ENCODE data around the gene IGSF6. TPM values are rescaled to one million over a fixed set of nuclear protein-coding genes. Genes with fewer than 3 reads are reported as not detected.
"Not testable (repeated sequence)": the region's sequence is repeated elsewhere in the genome, so short reads cannot be mapped to it uniquely, and the experiment has no call there.

Gene IGSF6
- total and polyA plus RNA-seq, 12 donors = 0.55 to 14.5 (median 1.7) TPM

DNA sequence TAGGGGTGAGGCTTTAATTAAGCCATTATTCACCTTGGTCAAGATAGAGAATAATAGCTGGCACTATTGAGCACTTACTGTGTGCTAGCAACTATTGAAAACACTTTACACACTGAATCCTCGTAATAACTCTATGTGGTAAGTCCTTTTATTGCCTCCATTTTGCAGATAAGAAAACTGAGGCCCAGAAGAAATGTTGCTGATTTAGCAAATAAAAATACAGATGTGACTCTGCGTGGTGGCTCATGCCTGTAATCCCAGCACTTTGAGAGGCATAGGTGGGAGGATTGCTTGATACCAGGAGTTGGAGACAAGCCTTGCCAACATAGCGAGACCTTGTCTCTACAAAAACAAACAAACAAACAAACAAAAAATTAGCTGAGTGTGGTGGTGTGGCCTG lies 30.8 kb upstream of the IGSF6 start:
- TF ChIP-seq, protein P1, sequence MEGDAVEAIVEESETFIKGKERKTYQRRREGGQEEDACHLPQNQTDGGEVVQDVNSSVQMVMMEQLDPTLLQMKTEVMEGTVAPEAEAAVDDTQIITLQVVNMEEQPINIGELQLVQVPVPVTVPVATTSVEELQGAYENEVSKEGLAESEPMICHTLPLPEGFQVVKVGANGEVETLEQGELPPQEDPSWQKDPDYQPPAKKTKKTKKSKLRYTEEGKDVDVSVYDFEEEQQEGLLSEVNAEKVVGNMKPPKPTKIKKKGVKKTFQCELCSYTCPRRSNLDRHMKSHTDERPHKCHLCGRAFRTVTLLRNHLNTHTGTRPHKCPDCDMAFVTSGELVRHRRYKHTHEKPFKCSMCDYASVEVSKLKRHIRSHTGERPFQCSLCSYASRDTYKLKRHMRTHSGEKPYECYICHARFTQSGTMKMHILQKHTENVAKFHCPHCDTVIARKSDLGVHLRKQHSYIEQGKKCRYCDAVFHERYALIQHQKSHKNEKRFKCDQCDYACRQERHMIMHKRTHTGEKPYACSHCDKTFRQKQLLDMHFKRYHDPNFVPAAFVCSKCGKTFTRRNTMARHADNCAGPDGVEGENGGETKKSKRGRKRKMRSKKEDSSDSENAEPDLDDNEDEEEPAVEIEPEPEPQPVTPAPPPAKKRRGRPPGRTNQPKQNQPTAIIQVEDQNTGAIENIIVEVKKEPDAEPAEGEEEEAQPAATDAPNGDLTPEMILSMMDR (IDR thresholded peaks at IDR 0.05) = no peak
- no peaks in the 10 kb centered on the region for H3K36me3 ChIP-seq
- ATAC-seq (no peak), DNase-seq (no peak)
- peaks cover 0 to 22% (median 11%) of the 10 kb centered on the region in 7 donors for H3K27me3 ChIP-seq
- intact Hi-C loops (cut with DNase I) = no loop called here
- no peaks in the 10 kb centered on the region for H3K4me1 ChIP-seq
- no peak overlapping the region for H3K4me3 ChIP-seq
- H3K9me3 ChIP-seq = peaks cover 0 to 2% (median 0%) of the 10 kb centered on the region in 11 donors
- 71 to 75% methylated on average over 3 of the region's 3 CpGs for WGBS, 2 donors
- H3K27ac ChIP-seq = no peak overlapping the region

DNA sequence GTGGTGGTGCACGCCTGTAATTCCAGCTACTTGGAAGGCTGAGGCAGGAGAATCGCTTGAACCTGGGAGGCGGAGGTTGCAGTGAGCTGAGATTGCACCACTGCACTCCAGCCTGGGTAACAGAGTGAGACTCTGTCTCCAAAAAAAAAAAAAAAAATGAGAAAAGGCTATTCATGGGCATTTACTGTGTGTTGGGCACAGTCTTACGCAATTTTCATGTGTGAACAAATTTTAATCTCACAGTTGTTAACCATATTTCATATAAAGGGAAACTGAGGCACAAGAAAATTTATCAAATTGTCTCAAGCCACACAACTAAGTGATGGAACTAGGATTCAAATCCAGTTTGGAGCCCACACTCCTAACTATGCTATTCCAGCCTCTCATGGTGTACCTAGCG lies 28.3 kb upstream of the IGSF6 start:
- H3K4me1 ChIP-seq; DNase-seq; H3K27ac ChIP-seq; intact Hi-C loops (cut with DNase I); ATAC-seq; H3K4me3 ChIP-seq; H3K9me3 ChIP-seq; H3K36me3 ChIP-seq: not testable (repeated sequence)
- WGBS, 2 donors = 88% methylated on average over 5 of the region's 5 CpGs
- peaks cover 0 to 26% (median 12%) of the 10 kb centered on the region in 7 donors for H3K27me3 ChIP-seq

DNA sequence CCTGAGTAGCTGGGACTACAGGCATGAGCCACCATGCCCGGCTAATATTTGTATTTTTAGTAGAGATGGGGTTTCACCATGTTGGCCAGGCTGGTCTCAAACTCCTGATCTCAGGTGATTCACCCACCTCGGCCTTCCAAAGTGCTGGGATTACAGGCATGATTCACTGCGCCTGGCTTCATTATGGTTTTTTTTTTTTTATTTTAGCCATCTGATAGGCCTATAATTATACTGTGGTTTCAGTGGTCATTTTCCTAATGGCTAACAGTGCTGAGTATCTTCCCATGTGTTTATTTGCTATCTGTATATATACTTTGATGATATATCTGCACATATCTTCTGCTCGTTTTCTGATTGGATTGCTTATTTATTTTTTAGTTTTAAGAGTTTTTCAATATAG lies 22.0 kb upstream of the IGSF6 start:
- intact Hi-C loops (cut with DNase I); ATAC-seq: not testable (repeated sequence)
- H3K9me3 ChIP-seq = peaks cover 0 to 20% (median 0%) of the 10 kb centered on the region in 11 donors

DNA sequence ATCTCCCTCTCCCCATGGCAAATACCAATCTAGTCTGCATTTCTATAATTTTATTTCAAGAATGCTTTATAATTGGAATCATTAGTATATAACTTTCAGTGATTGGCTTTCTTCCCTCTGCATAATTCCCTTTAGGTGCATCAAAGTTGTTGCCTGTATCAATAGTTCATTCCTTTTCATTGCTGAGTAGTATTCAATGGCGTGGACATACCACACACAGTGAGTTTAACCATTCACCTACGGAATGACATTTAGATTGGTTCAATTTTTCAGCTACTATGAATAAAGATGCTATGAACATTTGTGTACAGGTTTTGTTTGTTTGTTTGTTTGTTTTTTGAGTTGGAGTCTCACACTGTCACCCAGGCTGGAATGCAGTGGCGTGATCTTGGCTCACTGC lies 21.1 kb upstream of the IGSF6 start:
- TF ChIP-seq, protein P1 (IDR thresholded peaks at IDR 0.05) = no peak
- Histone ChIP-seq H3K4me1 (no peaks in the 10 kb centered on the region), H3K27ac (no peak overlapping the region), H3K4me3 (no peak overlapping the region), H3K36me3 (no peaks in the 10 kb centered on the region), H3K27me3 (peaks cover 0 to 8% (median 4%) of the 10 kb centered on the region in 7 donors), H3K9me3 (peaks cover 0 to 20% (median 0%) of the 10 kb centered on the region in 11 donors)
- DNase-seq (no peak), ATAC-seq (no peak)
- 64 to 91% methylated on average over 3 of the region's 3 CpGs for WGBS, 2 donors
- intact Hi-C loops (cut with DNase I) = no loop called here

More for the DNA sequence above, 22.0 kb upstream of the IGSF6 start:
- not testable (repeated sequence) for H3K36me3 ChIP-seq, H3K27ac ChIP-seq, DNase-seq, H3K4me3 ChIP-seq, H3K4me1 ChIP-seq
- H3K27me3 ChIP-seq = peaks cover 0 to 17% (median 5%) of the 10 kb centered on the region in 7 donors
- WGBS, 2 donors = 90 to 92% methylated on average over 4 of the region's 4 CpGs

DNA sequence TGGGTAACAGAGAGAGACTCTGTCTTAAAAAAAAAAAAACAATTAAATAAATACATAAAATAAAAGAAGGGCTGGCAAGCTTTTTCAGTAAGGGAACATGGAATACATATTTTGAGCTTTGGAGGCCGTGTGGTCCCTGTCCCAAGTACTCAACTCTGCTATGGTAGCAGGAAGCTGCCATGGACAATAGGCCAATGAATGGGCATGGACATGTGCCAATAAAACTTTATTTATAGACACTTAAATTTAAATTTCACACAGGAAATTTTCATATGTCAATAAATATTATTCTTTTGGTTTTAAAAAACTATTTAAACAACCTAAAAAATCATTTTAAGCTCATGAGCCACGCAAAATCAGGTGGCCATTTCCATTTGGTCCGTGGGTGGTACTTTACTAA lies 15.2 kb upstream of the IGSF6 start:
- WGBS, 2 donors = 77 to 83% methylated on average over 3 of the region's 3 CpGs
- Histone ChIP-seq H3K4me3 (no peak overlapping the region), H3K4me1 (peaks cover 0 to 10% (median 0%) of the 10 kb centered on the region in 9 donors), H3K27me3 (peaks cover 0 to 30% (median 19%) of the 10 kb centered on the region in 7 donors), H3K36me3 (no peaks in the 10 kb centered on the region), H3K27ac (no peak overlapping the region), H3K9me3 (no peaks in the 10 kb centered on the region)
- DNase-seq (no peak), ATAC-seq (no peak)
- intact Hi-C loops (cut with DNase I) = no loop called here
- TF ChIP-seq, protein P1 (IDR thresholded peaks at IDR 0.05) = no peak
